GM10248 (cell line): Measurements from ENCODE around the gene GNL2.

Experiments used
- CTCF ChIA-PET: fragments of 300-600 bp; sonication (Branson Sonifier 250); formaldehyde crosslinking; extraction: SDS; loops from one replicate; lab custom pipeline; 2021; ENCODE audit warnings: antibody characterized with exemption; lab: Yijun Ruan, JAX
- POLR2A ChIA-PET: fragments of 350-650 bp; sonication (Branson Sonifier 250); formaldehyde crosslinking; extraction: SDS; loops from one replicate; lab custom pipeline; 2020; ENCODE audit warnings: antibody characterized with exemption; lab: Yijun Ruan, JAX
- DNase-seq: peaks from one replicate; pipeline ENCODE4 v3.0.0; 2012; ENCODE audit errors: extremely low spot score
- TF ChIP-seq, protein P1 (sequence below): IDR thresholded peaks from 2 replicates; pipeline ENCODE4 v1.5.1; 2012; ENCODE audit warnings: mild to moderate bottlenecking, low read depth; ENCODE audit errors: extremely low read depth, missing control alignments, control extremely low read depth

Gene GNL2

DNA sequence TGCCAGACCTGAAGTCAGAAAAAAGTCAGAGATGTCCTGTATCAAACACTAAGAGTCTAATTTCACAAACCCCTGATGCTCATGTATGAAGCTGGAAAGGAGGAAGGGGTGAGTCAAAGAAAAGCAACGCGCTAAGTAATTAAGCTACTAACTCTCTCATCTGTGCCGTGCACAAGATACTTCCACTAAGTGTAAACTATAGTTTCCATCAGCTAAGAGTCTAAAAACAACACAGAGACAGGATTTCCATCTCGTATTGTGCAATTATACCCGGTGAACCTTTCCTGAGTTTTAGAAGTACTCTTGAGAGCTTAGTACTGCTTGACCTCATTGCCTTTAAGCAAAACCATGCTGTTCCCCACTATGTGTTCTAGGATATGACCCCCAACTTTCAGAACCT is 20.0 kb downstream of the GNL2 start:
- TF ChIP-seq, protein P1, sequence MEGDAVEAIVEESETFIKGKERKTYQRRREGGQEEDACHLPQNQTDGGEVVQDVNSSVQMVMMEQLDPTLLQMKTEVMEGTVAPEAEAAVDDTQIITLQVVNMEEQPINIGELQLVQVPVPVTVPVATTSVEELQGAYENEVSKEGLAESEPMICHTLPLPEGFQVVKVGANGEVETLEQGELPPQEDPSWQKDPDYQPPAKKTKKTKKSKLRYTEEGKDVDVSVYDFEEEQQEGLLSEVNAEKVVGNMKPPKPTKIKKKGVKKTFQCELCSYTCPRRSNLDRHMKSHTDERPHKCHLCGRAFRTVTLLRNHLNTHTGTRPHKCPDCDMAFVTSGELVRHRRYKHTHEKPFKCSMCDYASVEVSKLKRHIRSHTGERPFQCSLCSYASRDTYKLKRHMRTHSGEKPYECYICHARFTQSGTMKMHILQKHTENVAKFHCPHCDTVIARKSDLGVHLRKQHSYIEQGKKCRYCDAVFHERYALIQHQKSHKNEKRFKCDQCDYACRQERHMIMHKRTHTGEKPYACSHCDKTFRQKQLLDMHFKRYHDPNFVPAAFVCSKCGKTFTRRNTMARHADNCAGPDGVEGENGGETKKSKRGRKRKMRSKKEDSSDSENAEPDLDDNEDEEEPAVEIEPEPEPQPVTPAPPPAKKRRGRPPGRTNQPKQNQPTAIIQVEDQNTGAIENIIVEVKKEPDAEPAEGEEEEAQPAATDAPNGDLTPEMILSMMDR: no peak
- CTCF ChIA-PET: no interaction called here
- POLR2A ChIA-PET: no interaction called here
- DNase-seq: no peak

DNA sequence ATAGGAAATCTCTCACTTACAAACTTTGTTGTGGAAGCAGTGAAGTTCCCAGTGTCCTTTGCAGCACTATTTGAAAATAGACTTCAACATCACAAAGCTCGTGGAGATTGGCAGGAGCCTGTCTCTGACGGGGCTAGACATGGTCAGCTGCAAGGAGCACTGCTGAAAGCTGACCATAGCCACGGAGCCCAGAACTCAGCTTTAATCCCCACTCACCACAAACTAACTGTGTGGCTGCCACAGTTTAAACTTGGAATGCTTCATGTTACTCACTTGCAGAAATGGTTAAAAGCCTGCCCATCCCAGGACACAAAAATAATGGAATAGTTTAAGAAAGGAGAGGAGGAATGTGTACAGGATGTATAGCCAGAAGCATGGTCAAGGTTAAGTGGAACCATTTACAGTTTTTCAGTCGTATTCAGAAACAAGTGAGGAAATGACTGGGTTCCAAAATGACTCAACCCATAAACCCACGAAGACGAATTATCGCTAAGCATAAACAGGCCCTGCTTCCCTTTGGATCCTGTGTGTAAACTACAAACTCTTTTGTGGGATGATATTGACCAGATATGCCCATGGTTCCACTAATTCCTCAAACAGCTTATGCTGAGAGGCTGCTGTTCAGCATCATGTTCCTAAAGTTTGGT is 20.8 kb downstream of the GNL2 start:
- CTCF ChIA-PET: interaction anchor here (0.8 kb wide), 1 partner anchor 10 kb away, joined by 3 read pairs; no protein-coding TSS in a partner anchor
- TF ChIP-seq, protein P1: no peak
- POLR2A ChIA-PET: no interaction called here
- no peak for DNase-seq

DNA sequence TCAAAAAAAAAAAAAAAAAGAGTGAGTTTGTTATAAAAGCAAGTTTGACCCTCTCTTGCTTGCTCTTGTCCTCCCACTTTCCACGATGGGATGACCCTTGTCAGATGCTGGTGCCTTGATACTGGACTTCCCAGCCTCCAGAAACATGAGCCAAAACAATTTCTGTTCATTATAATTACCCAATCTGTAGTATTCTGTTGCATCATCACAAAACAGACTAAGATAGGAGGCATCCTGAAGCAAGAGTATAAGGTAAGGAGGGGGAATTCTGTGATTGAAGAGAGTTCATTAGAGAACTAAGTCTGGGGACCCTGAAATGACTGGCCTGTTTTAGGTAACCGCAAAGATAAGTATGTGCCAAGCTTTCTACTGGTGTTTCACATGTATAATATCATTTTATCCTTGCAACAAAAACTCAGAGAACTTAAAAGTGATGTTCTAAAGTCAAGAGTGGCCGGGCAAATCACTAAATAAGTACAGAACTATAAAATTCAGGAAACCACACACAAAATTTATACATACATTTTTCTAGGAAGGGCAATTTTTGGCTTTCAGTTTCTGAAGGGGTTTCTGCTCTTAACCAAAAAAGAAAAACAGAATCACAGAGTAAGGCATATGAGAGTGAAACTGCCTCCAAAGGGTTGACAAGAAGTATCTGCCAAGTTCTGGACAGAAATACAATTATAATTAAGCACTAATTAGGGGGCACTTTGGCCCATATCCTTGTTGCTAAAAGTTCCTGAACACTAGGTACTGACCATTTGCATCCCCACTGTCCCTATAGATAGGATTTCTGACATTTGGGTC is 25.0 kb downstream of the GNL2 start:
- no peak for DNase-seq
- TF ChIP-seq, protein P1: no peak
- CTCF ChIA-PET: no interaction called here
- POLR2A ChIA-PET: no interaction called here

DNA sequence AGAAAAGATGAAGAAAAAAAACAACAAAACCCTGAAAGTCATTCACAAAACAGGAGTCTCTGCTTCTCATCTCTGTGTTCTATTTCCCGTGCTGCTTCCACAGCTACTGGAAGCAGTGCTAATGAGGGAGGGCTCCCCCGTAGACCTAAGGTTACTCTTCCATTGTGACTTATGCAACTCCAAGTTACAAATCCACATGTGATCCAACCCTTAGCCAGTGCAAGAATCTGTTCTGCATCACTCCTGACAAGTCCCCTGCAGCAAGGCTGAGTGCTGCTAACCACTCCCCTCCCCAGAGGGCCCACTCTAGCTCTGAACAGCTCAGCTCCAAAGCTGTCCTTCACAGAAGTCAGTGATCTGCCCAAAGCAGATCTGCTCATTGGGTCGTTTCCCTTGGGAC is 28.7 kb downstream of the GNL2 start:
- CTCF ChIA-PET: interaction anchor here (1.1 kb wide), 1 partner anchor 115 kb away, joined by 4 read pairs; no protein-coding TSS in a partner anchor
- DNase-seq: no peak
- TF ChIP-seq, protein P1: no peak
- POLR2A ChIA-PET: no interaction called here

DNA sequence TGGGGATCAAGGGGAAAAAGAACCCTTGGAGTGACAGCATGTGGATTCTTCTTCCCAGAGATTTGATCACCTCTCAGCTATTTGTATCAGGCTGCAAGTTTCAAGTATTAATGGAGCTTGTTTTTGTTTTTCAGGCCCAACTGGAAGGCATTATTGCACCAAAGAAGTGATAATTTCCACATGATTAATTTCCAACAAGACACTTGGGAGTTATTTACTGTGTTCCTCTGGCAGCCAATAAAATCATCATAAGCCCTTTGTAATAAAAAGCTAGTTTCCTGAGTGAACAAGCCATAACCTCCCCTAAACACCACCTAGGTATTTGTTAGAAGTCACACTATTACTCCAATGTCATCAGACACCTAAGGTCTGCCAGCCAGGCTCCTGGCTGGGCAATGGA is 30.8 kb downstream of the GNL2 start:
- CTCF ChIA-PET: interaction anchor here (0.9 to 3.0 kb wide), 6 partner anchors 10 to 295 kb away, joined by 3 to 9 read pairs (median 5); partner anchors contain the start of gene MTF1
- TF ChIP-seq, protein P1: no peak

DNA sequence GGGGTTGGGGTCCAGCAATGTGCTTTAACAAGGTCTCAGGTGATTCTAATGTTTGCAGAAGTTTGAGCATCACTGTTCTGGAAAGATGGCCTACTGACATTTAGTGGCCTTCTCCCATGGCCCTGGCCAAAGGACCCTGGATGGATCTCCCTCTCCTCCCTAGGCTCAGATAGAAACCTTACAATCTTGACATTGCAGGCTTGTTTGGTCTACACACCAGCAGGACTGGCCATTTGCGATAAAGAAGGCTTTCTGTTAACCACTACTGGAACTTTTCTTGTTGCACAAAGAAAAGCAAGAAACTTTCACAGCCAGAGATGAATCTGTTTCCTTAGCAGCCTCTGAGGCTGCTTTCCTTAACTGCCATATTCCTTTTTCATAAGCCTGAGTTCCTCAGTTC is 32.8 kb downstream of the GNL2 start:
- ChIA-PET POLR2A (no interaction called here), CTCF (interaction anchor here (0.8 to 3.0 kb wide), 8 partner anchors 14 to 297 kb away, joined by 3 to 7 read pairs (median 4); partner anchors contain the start of genes CDCA8 and MTF1)
- DNase-seq: no peak
- TF ChIP-seq, protein P1: no peak

More for the DNA sequence above, 30.8 kb downstream of the GNL2 start:
- POLR2A ChIA-PET: no interaction called here
- no peak for DNase-seq
